ENCODE data around the gene DCN.

Gene DCN

GRCh38 chr12:91129662-91130362 is 52.8 kb downstream of the DCN start:
- no peak for DNase-seq

- no peak for DNase-seq
These were observed 54.9 kb downstream of the DCN start for GRCh38 chr12:91127751-91128150.

GRCh38 chr12:91127306-91127705 is 55.3 kb downstream of the DCN start:
- no peak for DNase-seq

DNA sequence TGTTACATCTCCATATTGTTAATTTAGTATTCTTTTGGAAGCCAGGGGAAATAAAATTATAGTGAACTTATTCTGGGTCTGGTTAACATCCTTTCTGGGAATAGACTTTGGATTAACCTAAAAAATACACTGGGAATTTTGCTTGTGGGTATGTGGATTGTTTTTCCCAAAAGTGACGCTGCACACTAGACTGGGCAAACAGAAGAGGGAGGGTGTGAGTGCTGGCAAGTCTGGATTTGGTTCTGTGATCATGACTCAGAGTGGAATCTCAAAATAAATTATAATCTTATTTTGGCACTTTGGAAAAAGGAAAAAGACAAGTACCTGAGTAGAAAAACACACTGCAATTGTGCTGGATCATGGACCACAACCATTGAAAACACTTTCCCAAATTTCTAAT is 56.1 kb downstream of the DCN start:
- DNase-seq = no peak

DNA sequence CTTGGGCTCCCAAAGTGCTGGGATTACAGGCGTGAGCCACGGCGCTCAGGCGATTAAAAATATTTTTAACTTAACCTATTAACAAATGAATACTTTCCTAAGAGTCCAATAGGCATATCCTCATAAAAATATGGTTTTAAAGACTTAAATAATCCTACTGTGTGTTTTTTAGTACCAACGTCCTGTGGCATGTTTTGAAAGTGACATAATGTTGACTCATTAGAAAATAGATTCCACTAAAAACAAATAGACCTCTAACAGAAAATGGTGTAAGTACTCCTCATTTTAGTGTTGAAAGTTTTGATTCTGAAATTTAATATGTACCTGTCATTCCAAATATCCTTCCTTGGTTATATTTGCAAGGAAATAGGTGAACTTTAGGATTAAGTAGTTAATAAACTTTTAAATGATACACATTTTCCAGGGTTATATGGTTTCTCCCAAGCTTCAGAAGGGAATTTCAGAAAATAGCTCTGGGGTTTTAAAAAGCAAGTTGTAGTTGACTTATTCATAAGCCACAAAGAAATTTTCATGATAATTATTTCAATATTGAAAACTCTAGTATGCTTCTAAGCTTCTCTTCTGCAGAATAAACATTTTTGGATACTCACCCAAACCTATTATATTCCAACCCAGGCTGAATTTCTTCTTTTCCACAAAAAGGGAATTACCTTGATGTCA is 59.2 kb downstream of the DCN start:
- DNase-seq = no peak

DNA sequence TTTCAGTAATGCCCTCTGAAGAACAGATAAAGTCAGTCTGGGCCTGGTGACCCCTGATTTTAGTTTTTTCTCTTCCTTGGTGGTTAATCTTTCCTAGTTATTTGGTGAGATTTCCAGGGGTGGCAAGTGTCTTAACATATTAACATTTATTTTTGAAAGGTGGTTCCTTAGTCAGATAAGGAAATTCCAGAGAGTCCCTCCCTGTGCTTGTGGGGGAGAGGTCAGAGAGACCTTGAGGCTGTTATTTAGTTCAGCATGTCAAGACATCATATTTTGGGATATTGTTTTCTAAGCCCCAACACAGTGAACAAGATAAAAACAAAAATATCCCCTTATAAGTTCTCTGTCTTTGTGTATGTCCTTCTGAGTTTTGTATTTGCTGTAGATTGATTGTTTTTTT is 61.8 kb downstream of the DCN start:
- DNase-seq = no peak

DNA sequence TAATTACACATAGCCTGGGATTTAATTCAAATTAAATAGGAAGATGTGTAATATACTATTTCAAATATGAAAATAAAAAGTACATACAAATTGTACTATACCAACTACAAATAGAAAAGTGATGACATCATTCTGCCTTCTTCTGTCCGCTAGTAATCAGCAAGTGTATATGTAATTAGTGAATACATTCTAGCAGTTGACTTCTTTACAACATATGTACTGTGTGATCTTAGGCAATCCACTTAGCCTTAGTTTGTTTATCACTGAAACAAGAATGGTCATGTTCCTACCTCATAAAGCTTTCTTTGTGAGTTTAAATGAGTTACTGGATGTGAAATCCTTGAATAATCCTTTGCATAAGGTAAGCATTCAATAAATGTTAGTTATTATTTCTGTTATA is 63.5 kb downstream of the DCN start:
- no peak for DNase-seq

- no peak for DNase-seq
These were observed 69.0 kb downstream of the DCN start for GRCh38 chr12:91113621-91114020.

DNA sequence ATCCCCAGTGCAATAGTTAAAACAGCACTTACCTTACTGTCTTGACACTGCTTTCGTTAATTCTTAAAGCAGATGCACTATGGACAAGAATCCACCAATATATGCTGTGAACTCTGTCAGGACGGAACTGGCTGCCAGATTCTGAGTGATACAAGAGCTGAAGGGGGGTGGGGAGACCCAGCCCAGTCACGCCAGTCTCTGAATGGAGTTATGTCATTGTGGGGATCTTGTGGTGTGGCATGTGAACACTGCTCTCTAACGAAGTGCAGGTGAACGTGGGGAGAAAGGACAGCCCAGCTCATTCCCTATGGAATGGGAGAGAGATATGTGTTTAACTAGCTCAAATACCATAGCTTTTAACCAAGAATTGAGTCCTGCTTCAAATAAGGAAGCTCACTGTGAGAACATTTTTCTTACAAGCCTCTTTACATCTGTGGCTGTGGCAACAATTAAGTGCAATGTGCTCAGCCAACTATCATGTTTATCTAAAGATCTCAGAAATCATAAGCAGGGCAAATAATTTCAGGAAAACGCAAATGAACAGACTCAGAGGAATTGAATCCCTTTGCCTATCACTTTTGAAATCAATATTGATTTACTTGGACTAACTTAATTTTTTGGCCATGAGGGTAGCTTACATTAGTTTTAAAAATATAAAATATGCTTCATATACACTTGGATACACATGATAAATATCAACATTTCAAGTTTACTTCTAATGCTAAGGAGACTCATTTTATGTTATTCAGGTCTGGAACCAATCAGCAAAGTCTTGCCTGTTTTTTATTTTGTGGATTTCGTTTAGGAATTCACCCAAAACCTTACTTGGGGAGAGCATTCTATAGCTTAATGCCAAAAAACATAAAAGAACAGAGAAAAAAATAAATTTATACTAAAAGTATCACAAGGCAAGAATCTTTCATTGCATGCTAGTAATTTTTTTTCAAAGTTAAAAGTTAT is 71.0 kb downstream of the DCN start, which contains the start of gene LUM:
TSS of gene LUM (minus strand) at position 129 of the 960 bp plus-strand sequence. CDS start 2,515 bp downstream, outside the sequence.
- DNase-seq = no peak

GRCh38 chr12:91110311-91110924 is 72.2 kb downstream of the DCN start:
- DNase-seq = no peak

DNA sequence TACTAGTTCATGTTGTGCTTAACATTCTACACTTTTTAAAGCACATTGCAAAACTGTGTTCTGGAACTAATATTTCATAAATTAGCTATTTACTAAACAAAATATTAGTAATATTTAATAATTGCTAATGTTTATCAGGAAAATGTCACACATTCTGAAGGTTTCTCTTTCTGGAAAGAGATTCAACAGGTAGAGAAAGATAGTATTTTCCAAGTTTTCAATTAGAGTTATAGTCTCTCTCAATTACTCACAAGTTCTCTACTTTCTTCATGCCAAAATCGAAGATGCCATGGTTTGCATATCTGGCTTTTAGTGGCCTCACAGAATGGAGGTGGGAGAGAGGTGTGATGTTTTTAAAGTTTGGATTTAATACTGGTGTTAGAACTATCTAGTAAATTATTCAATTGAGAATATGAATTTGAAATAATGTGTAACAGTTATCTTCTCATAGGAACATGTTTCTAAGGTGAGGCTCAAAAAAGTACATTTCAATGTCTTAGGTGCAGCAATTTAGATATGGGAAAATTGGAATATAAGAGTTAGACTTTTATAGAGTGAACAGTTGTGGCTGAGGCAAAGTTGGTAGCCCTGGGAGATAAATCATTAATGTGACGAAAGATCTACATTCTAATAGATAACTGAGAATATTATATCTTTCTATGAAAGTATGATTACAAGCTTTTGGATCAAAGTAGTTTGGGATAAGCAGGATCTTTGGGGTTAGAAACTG is 72.9 kb downstream of the DCN start:
- no peak for DNase-seq

GRCh38 chr12:91109148-91109564 is 73.5 kb downstream of the DCN start:
- peak; percentile 30 for DNase-seq

- DNase-seq = no peak
These were observed 74.3 kb downstream of the DCN start for GRCh38 chr12:91108196-91108755.

- no peak for DNase-seq
These were observed 76.3 kb downstream of the DCN start for GRCh38 chr12:91106283-91106682.

DNA sequence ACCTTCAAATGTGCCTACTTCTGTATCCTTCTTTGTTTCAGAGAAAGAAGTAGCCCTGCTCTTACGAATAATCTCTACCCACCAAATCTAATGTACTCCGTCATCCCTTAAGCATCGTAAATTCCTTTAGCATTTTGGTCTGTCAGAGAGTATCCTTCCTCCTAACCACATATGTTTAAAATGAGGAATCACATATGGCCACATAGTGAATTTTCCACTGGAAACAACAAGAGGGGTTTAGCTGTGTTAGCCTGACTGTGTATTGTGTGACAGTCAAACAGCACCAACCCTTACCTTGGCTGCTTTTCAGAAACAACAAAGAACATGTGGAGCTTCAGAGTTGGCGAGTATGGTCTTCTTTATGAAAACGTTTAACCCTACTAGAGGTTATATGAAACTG is 76.8 kb downstream of the DCN start:
- DNase-seq = no peak

DNA sequence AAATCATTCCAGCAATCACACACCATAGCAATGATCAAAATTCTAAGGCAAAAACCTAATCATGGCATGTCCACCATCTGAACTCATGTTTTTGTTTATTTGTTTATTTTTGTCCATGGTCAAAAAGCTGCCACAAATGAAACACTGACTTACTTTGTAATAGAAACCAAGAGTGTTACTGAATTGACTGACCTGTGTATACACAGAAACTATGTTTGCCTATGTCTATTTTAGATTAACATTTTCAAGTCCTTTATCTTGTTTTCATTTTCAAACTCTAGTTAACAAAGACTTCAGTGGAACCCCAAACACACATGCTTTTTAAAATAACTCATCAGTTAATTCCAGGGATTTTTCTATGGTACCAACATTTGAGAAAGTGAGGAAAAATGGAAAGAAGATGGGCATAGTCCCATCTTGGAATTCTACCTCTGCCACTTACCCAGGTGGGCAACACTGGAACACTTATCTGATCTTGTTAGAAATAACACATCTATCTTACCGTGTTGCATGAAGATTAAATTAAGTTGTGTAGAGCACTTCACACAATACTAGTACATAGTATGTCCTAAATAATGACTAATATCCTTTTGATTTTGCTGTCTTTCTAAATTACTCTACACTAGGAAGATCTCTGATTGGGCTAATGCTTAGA is 77.7 kb downstream of the DCN start:
- DNase-seq = no peak

DNA sequence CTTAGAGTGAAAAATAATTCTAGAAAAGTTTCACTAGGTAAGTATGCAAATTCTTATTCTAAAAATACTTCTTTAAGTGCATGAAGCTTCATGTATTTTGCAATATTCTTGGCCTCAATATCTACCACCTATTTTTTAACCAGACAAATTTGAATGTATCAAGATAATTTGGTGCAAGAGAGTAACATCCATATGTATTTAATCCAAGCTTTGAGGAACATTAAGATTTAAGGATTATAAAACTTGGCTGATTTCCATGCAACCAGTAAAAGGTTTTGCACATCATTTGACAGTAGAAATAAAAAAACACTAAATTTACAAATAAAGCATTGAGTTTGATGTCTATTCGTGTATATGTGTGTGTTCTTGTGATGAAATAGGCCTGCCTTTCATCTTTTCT is 79.0 kb downstream of the DCN start:
- no peak for DNase-seq

GRCh38 chr12:91103101-91103500 is 79.5 kb downstream of the DCN start:
- DNase-seq = no peak

- DNase-seq = no peak
These were observed 81.7 kb downstream of the DCN start for GRCh38 chr12:91100906-91101305.

- DNase-seq = no peak
These were observed 82.8 kb downstream of the DCN start for GRCh38 chr12:91099836-91100235.

- no peak for DNase-seq
These were observed 83.3 kb downstream of the DCN start for GRCh38 chr12:91099341-91099740.
